ENCODE results near the gene BCAN.

The BCAN gene

GRCh38 chr1:156652131-156652991 lies 10.4 kb downstream of the BCAN start:
- Histone ChIP-seq H3K36me3 (ENCODE audit: insufficient read depth, low read length) (no peaks in the 10 kb centered on the region), H3K9ac (ENCODE audit: insufficient read length) (no peak overlapping the region), H3K4me3 (no peak overlapping the region), H3K9me3 (ENCODE audit: low read depth, low read length) (no peaks in the 10 kb centered on the region), H3K27ac (no peak overlapping the region)
- no peak for TF ChIP-seq POLR2AphosphoS5 (IDR thresholded peaks at IDR 0.05; ENCODE audit: borderline replicate concordance, low read depth, low read length)
- TF ChIP-seq FOXP2 (optimal IDR thresholded peaks at IDR 0.05; ENCODE audit: control extremely low read depth, extremely low read length, insufficient read depth), result no peak
- DNase-seq (ENCODE audit: low read depth, low spot score), result no peak

GRCh38 chr1:156652992-156653355 lies 11.1 kb downstream of the BCAN start:
- Histone ChIP-seq H3K4me3 (no peak overlapping the region), H3K9me3 (ENCODE audit: low read depth, low read length) (no peaks in the 10 kb centered on the region), H3K36me3 (ENCODE audit: insufficient read depth, low read length) (no peaks in the 10 kb centered on the region), H3K9ac (ENCODE audit: insufficient read length) (no peak overlapping the region), H3K27ac (no peak overlapping the region)
- TF ChIP-seq POLR2AphosphoS5 (IDR thresholded peaks at IDR 0.05; ENCODE audit: borderline replicate concordance, low read depth, low read length), result no peak
- no peak for TF ChIP-seq FOXP2 (optimal IDR thresholded peaks at IDR 0.05; ENCODE audit: control extremely low read depth, extremely low read length, insufficient read depth)
- TF ChIP-seq EZH2 (IDR thresholded peaks at IDR 0.05), result no peak
- DNase-seq (ENCODE audit: low read depth, low spot score), result no peak

- Histone ChIP-seq H3K36me3 (ENCODE audit: insufficient read depth, low read length) (no peaks in the 10 kb centered on the region), H3K27ac (no peak overlapping the region), H3K4me3 (no peak overlapping the region), H3K9me3 (ENCODE audit: low read depth, low read length) (no peaks in the 10 kb centered on the region), H3K9ac (ENCODE audit: insufficient read length) (no peak overlapping the region)
- TF ChIP-seq FOXP2 (optimal IDR thresholded peaks at IDR 0.05; ENCODE audit: control extremely low read depth, extremely low read length, insufficient read depth), result no peak
- no peak for TF ChIP-seq EZH2 (IDR thresholded peaks at IDR 0.05)
- TF ChIP-seq POLR2AphosphoS5 (IDR thresholded peaks at IDR 0.05; ENCODE audit: borderline replicate concordance, low read depth, low read length), result no peak
- DNase-seq (ENCODE audit: low read depth, low spot score), result no peak
Observed at GRCh38 chr1:156654700-156655099, 12.8 kb downstream of the BCAN start.

GRCh38 chr1:156655151-156655903 lies 13.4 kb downstream of the BCAN start:
- H3K27ac ChIP-seq, result no peak overlapping the region
- H3K9ac ChIP-seq (ENCODE audit: insufficient read length), result no peak overlapping the region
- no peaks in the 10 kb centered on the region for H3K36me3 ChIP-seq (ENCODE audit: insufficient read depth, low read length)
- no peaks in the 10 kb centered on the region for H3K9me3 ChIP-seq (ENCODE audit: low read depth, low read length)
- H3K4me3 ChIP-seq, result no peak overlapping the region
- DNase-seq (ENCODE audit: low read depth, low spot score), result no peak
- TF ChIP-seq FOXP2 (optimal IDR thresholded peaks at IDR 0.05; ENCODE audit: control extremely low read depth, extremely low read length, insufficient read depth) (no peak), POLR2AphosphoS5 (IDR thresholded peaks at IDR 0.05; ENCODE audit: borderline replicate concordance, low read depth, low read length) (no peak), EZH2 (IDR thresholded peaks at IDR 0.05) (no peak)

- DNase-seq (ENCODE audit: low read depth, low spot score), result no peak
- no peak overlapping the region for H3K9ac ChIP-seq (ENCODE audit: insufficient read length)
- H3K27ac ChIP-seq, result no peak overlapping the region
- no peak overlapping the region for H3K4me3 ChIP-seq
- no peaks in the 10 kb centered on the region for H3K36me3 ChIP-seq (ENCODE audit: insufficient read depth, low read length)
- no peaks in the 10 kb centered on the region for H3K9me3 ChIP-seq (ENCODE audit: low read depth, low read length)
- TF ChIP-seq FOXP2 (optimal IDR thresholded peaks at IDR 0.05; ENCODE audit: control extremely low read depth, extremely low read length, insufficient read depth) (no peak), EZH2 (IDR thresholded peaks at IDR 0.05) (no peak), POLR2AphosphoS5 (IDR thresholded peaks at IDR 0.05; ENCODE audit: borderline replicate concordance, low read depth, low read length) (no peak)
Observed at GRCh38 chr1:156655904-156656516, 14.1 kb downstream of the BCAN start.

GRCh38 chr1:156656806-156657740 lies 15.2 kb downstream of the BCAN start:
- DNase-seq (ENCODE audit: low read depth, low spot score), result no peak
- Histone ChIP-seq H3K36me3 (ENCODE audit: insufficient read depth, low read length) (no peaks in the 10 kb centered on the region), H3K9me3 (ENCODE audit: low read depth, low read length) (no peaks in the 10 kb centered on the region), H3K4me3 (peak overlapping the region; percentile 61), H3K9ac (ENCODE audit: insufficient read length) (no peak overlapping the region), H3K27ac (no peak overlapping the region)
- TF ChIP-seq EZH2 (IDR thresholded peaks at IDR 0.05) (peak; percentile 97), POLR2AphosphoS5 (IDR thresholded peaks at IDR 0.05; ENCODE audit: borderline replicate concordance, low read depth, low read length) (no peak), FOXP2 (optimal IDR thresholded peaks at IDR 0.05; ENCODE audit: control extremely low read depth, extremely low read length, insufficient read depth) (peak; percentile 25)

- DNase-seq (ENCODE audit: low read depth, low spot score), result no peak
- TF ChIP-seq POLR2AphosphoS5 (IDR thresholded peaks at IDR 0.05; ENCODE audit: borderline replicate concordance, low read depth, low read length), result no peak
- TF ChIP-seq EZH2 (IDR thresholded peaks at IDR 0.05), result no peak
- no peak for TF ChIP-seq FOXP2 (optimal IDR thresholded peaks at IDR 0.05; ENCODE audit: control extremely low read depth, extremely low read length, insufficient read depth)
- H3K4me3 ChIP-seq, result no peak overlapping the region
- H3K36me3 ChIP-seq (ENCODE audit: insufficient read depth, low read length), result no peaks in the 10 kb centered on the region
- H3K27ac ChIP-seq, result no peak overlapping the region
- H3K9ac ChIP-seq (ENCODE audit: insufficient read length), result no peak overlapping the region
- no peaks in the 10 kb centered on the region for H3K9me3 ChIP-seq (ENCODE audit: low read depth, low read length)
Observed at GRCh38 chr1:156657741-156658319, 15.9 kb downstream of the BCAN start.

Measured in SK-N-MC (cell line).